ENCODE measurements around the gene MFAP3L.

The MFAP3L gene

GRCh38 chr4:170026253-170027021, at the start of gene MFAP3L:
TSS of gene MFAP3L (minus strand) at chr4:170026395. CDS start at chr4:170005877, 20,518 bp downstream.
- peak; percentile 84 to 93 for DNase-seq (ENCODE audit: low read depth in 2 of 2)
- no peak for TF ChIP-seq CTCF (IDR thresholded peaks at IDR 0.05; ENCODE audit: low read depth, low read length)
- H3K4me3 ChIP-seq (replicated peaks in 1 of 2; ENCODE audit: low read depth in 2 of 2, low read length in 2 of 2), result peak within 1 kb of the TSS; percentile 78 to 83

- TF ChIP-seq CTCF (IDR thresholded peaks at IDR 0.05; ENCODE audit: low read depth, low read length), result no peak
- no peak for DNase-seq (ENCODE audit: low read depth in 2 of 2)
- H3K4me3 ChIP-seq (replicated peaks in 1 of 2; ENCODE audit: low read depth in 2 of 2, low read length in 2 of 2), result no peak overlapping the region
Measured at GRCh38 chr4:170071196-170071595, 45.0 kb upstream of the MFAP3L start.

- DNase-seq (ENCODE audit: low read depth in 2 of 2), result no peak
- no peak for TF ChIP-seq CTCF (IDR thresholded peaks at IDR 0.05; ENCODE audit: low read depth, low read length)
- no peak overlapping the region for H3K4me3 ChIP-seq (replicated peaks in 1 of 2; ENCODE audit: low read depth in 2 of 2, low read length in 2 of 2)
Measured at GRCh38 chr4:170068438-170069128, 42.4 kb upstream of the MFAP3L start.

- H3K4me3 ChIP-seq (replicated peaks in 1 of 2; ENCODE audit: low read depth in 2 of 2, low read length in 2 of 2), result no peak overlapping the region
- no peak for DNase-seq (ENCODE audit: low read depth in 2 of 2)
- TF ChIP-seq CTCF (IDR thresholded peaks at IDR 0.05; ENCODE audit: low read depth, low read length), result no peak
Measured at GRCh38 chr4:170059421-170059820, 33.2 kb upstream of the MFAP3L start.

GRCh38 chr4:170058826-170059225, 32.6 kb upstream of the MFAP3L start:
- no peak for TF ChIP-seq CTCF (IDR thresholded peaks at IDR 0.05; ENCODE audit: low read depth, low read length)
- DNase-seq (ENCODE audit: low read depth in 2 of 2), result no peak
- H3K4me3 ChIP-seq (replicated peaks in 1 of 2; ENCODE audit: low read depth in 2 of 2, low read length in 2 of 2), result no peak overlapping the region

GRCh38 chr4:170057866-170058265, 31.7 kb upstream of the MFAP3L start:
- no peak overlapping the region for H3K4me3 ChIP-seq (replicated peaks in 1 of 2; ENCODE audit: low read depth in 2 of 2, low read length in 2 of 2)
- DNase-seq (ENCODE audit: low read depth in 2 of 2), result peak in 1 of 2 donors; percentile 2
- TF ChIP-seq CTCF (IDR thresholded peaks at IDR 0.05; ENCODE audit: low read depth, low read length), result no peak
